OCI-LY1 (cell line): ENCODE data around the gene CRACR2B.

Experiments used
- H2AFZ ChIP-seq: fragments of 200-600 bp; sonication (generic), shearing (Covaris generic); 2 replicates; pipeline ENCODE4 v1.6.0; 2014; ENCODE audit warnings: antibody characterized with exemption, mild to moderate bottlenecking, low read length
- H3F3A ChIP-seq: fragments of 200-600 bp; sonication (generic), shearing (Covaris generic); 2 replicates; pipeline ENCODE4 v1.6.0; 2014; ENCODE audit warnings: mild to moderate bottlenecking, antibody characterized with exemption, low read length, moderate library complexity; ENCODE audit not compliant: insufficient read depth
- H3K27ac ChIP-seq: fragments of 200-600 bp; sonication (generic); 2 replicates; pipeline ENCODE4 v1.5.1; 2014; ENCODE audit warnings: low read length, mixed run types, mild to moderate bottlenecking, low read depth; ENCODE audit not compliant: poor library complexity, severe bottlenecking
- H3K27me3 ChIP-seq: fragments of 200-600 bp; sonication (generic); 2 replicates; pipeline ENCODE4 v1.6.0; 2014; ENCODE audit warnings: antibody characterized with exemption, mild to moderate bottlenecking, low read length, moderate library complexity; ENCODE audit not compliant: insufficient read depth
- H3K36me3 ChIP-seq: fragments of 200-600 bp; sonication (generic); 2 replicates; pipeline ENCODE4 v1.6.1; 2014; ENCODE audit warnings: mild to moderate bottlenecking, antibody characterized with exemption, low read length, moderate library complexity, mixed read lengths; ENCODE audit not compliant: insufficient read depth
- H3K4me1 ChIP-seq: fragments of 200-600 bp; sonication (generic); 2 replicates; pipeline ENCODE4 v1.5.1; 2014; ENCODE audit warnings: mild to moderate bottlenecking, low read length, moderate library complexity; ENCODE audit not compliant: insufficient read depth, severe bottlenecking
- H3K4me2 ChIP-seq: fragments of 200-600 bp; sonication (generic), shearing (Covaris generic); 2 replicates; pipeline ENCODE4 v1.6.1; 2014; ENCODE audit warnings: low read length
- H3K4me3 ChIP-seq: fragments of 200-600 bp; sonication (generic); 2 replicates; pipeline ENCODE4 v1.5.1; 2014; ENCODE audit warnings: low read length, low read depth, mild to moderate bottlenecking, mixed read lengths; ENCODE audit not compliant: poor library complexity, severe bottlenecking
- H3K79me2 ChIP-seq: fragments of 200-600 bp; shearing (Covaris generic); 2 replicates; pipeline ENCODE4 v1.6.1; 2016; ENCODE audit warnings: mixed run types, low read length, mixed read lengths; ENCODE audit not compliant: insufficient read depth
- H3K9ac ChIP-seq: fragments of 200-600 bp; sonication (generic), shearing (Covaris generic); 2 replicates; pipeline ENCODE4 v1.6.1; 2014; ENCODE audit warnings: mild to moderate bottlenecking, low read length, mixed read lengths
- H3K9me2 ChIP-seq: fragments of 200-600 bp; sonication (generic), shearing (Covaris generic); 2 replicates; pipeline ENCODE4 v1.6.1; 2014; ENCODE audit warnings: low read depth, mild to moderate bottlenecking, low read length, mixed read lengths
- H3K9me3 ChIP-seq: fragments of 200-600 bp; shearing (Covaris generic); 2 replicates; pipeline ENCODE4 v1.6.1; 2014; ENCODE audit warnings: low read length, mixed read lengths
- H4K20me1 ChIP-seq: fragments of 200-600 bp; sonication (generic), shearing (Covaris generic); 2 replicates; pipeline ENCODE4 v1.6.0; 2016; ENCODE audit warnings: mild to moderate bottlenecking, low read length; ENCODE audit not compliant: insufficient read depth
- EZH2 ChIP-seq: fragments of 200-600 bp; sonication (generic), shearing (Covaris generic); IDR thresholded peaks from 2 replicates; pipeline ENCODE4 v1.8.0; 2017; ENCODE audit warnings: borderline replicate concordance, mixed run types, mild to moderate bottlenecking, antibody characterized with exemption, low read length, moderate library complexity, mixed read lengths
- TF ChIP-seq, protein P1 (sequence below): fragments of 200-600 bp; sonication (generic), shearing (Covaris generic); IDR thresholded peaks from 2 replicates; pipeline ENCODE4 v1.5.1; 2017; ENCODE audit warnings: mild to moderate bottlenecking, antibody characterized with exemption, low read length, moderate library complexity, mixed read lengths

CRACR2B gene

GRCh38 chr11:864898-865297, 37.2 kb downstream of the CRACR2B start:
- Histone ChIP-seq H3K79me2 (no peaks in the 10 kb centered on the region), H3K9me2 (no peaks in the 10 kb centered on the region), H3K9me3 (no peaks in the 10 kb centered on the region), H2AFZ (no peak overlapping the region), H3K27ac (no peak overlapping the region), H3K36me3 (no peaks in the 10 kb centered on the region), H3K4me1 (no peaks in the 10 kb centered on the region), H3K4me2 (no peak overlapping the region), H3K27me3 (peaks cover 6% of the 10 kb centered on the region; the same call in 1 of the 2 replicates), H3F3A (no peaks in the 10 kb centered on the region), H4K20me1 (no peaks in the 10 kb centered on the region), H3K9ac (no peak overlapping the region), H3K4me3 (no peak overlapping the region)
- TF ChIP-seq, protein P1, sequence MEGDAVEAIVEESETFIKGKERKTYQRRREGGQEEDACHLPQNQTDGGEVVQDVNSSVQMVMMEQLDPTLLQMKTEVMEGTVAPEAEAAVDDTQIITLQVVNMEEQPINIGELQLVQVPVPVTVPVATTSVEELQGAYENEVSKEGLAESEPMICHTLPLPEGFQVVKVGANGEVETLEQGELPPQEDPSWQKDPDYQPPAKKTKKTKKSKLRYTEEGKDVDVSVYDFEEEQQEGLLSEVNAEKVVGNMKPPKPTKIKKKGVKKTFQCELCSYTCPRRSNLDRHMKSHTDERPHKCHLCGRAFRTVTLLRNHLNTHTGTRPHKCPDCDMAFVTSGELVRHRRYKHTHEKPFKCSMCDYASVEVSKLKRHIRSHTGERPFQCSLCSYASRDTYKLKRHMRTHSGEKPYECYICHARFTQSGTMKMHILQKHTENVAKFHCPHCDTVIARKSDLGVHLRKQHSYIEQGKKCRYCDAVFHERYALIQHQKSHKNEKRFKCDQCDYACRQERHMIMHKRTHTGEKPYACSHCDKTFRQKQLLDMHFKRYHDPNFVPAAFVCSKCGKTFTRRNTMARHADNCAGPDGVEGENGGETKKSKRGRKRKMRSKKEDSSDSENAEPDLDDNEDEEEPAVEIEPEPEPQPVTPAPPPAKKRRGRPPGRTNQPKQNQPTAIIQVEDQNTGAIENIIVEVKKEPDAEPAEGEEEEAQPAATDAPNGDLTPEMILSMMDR: no peak
- TF ChIP-seq EZH2: no peak

GRCh38 chr11:865462-866430, 38.0 kb downstream of the CRACR2B start:
- Histone ChIP-seq H3K27ac (no peak overlapping the region), H3K4me2 (no peak overlapping the region), H3K4me1 (no peaks in the 10 kb centered on the region), H3K36me3 (no peaks in the 10 kb centered on the region), H3K27me3 (peaks cover 6% of the 10 kb centered on the region; the same call in 1 of the 2 replicates), H3K4me3 (no peak overlapping the region), H2AFZ (no peak overlapping the region), H3K9me3 (no peaks in the 10 kb centered on the region), H3F3A (no peaks in the 10 kb centered on the region), H3K9ac (no peak overlapping the region), H3K9me2 (no peaks in the 10 kb centered on the region), H3K79me2 (no peaks in the 10 kb centered on the region), H4K20me1 (no peaks in the 10 kb centered on the region)
- TF ChIP-seq EZH2: no peak
- TF ChIP-seq, protein P1: no peak

- no peaks in the 10 kb centered on the region for H3K9me3 ChIP-seq
- no peak overlapping the region for H3K4me3 ChIP-seq
- no peak overlapping the region for H3K4me2 ChIP-seq
- H3K79me2 ChIP-seq: no peaks in the 10 kb centered on the region
- H3K27ac ChIP-seq: no peak overlapping the region
- no peak overlapping the region for H2AFZ ChIP-seq
- peaks cover 6% of the 10 kb centered on the region; the same call in 1 of the 2 replicates for H3K27me3 ChIP-seq
- H3K9ac ChIP-seq: no peak overlapping the region
- TF ChIP-seq, protein P1: no peak
- no peak for TF ChIP-seq EZH2
- H4K20me1 ChIP-seq: no peaks in the 10 kb centered on the region
- H3F3A ChIP-seq: no peaks in the 10 kb centered on the region
- no peaks in the 10 kb centered on the region for H3K36me3 ChIP-seq
- no peaks in the 10 kb centered on the region for H3K4me1 ChIP-seq
- no peaks in the 10 kb centered on the region for H3K9me2 ChIP-seq
These were observed 38.8 kb downstream of the CRACR2B start for GRCh38 chr11:866481-866880.
